ENCODE data around the gene PBRM1. TPM values are rescaled to one million over a fixed set of nuclear protein-coding genes. Genes with fewer than 3 reads are reported as not detected.

The PBRM1 gene
- total and polyA plus RNA-seq, 2 donors (not counting 3 experiments of a cell fraction or from before 2014, with no cell fraction given): 26.7 to 87.1 TPM

GRCh38 chr3:52683611-52684010 is 2.1 kb downstream of the PBRM1 start:
- Histone ChIP-seq H3K4me3 (replicated peaks in 1 of 3; ENCODE audit: insufficient read depth in 1 of 3, low read depth in 1 of 3, low read length in 3 of 3) (no peak overlapping the region), H3K9me3 (replicated peaks; ENCODE audit: control insufficient read depth, insufficient read depth, low read length) (no peaks in the 10 kb centered on the region), H3K27ac (ENCODE audit: insufficient read depth, low read depth, low read length) (no peak overlapping the region), H2AFZ (ENCODE audit: low read depth, low read length) (no peak overlapping the region), H3K4me1 (ENCODE audit: control insufficient read depth, extremely low read depth, insufficient read depth, low read length) (peaks cover 18% of the 10 kb centered on the region), H3K9me1 (replicated peaks; ENCODE audit: control insufficient read depth, extremely low read depth, insufficient read depth, low read length) (no peaks in the 10 kb centered on the region), H3K36me3 (ENCODE audit: control insufficient read depth in 2 of 2, extremely low read depth in 1 of 2, insufficient read depth in 2 of 2, low read length in 2 of 2) (peaks cover 12 to 20% of the 10 kb centered on the region in 2 experiments), H3K9ac (replicated peaks; ENCODE audit: extremely low read depth, insufficient read depth, low read length) (no peak overlapping the region), H3K4me2 (ENCODE audit: insufficient read depth, low read length) (peak overlapping the region; percentile 96), H3K27me3 (ENCODE audit: control insufficient read depth in 2 of 2, insufficient read depth in 2 of 2, low read length in 2 of 2) (no peaks in the 10 kb centered on the region), H4K20me1 (replicated peaks; ENCODE audit: control insufficient read depth, extremely low read depth, insufficient read depth, low read length) (peaks cover 2% of the 10 kb centered on the region), H3K79me2 (ENCODE audit: control insufficient read depth, insufficient read depth, low read length) (peaks cover 83% of the 10 kb centered on the region)
- dilution Hi-C loops (cut with MboI; ENCODE audit: extremely low pct_ligation_motif_present, low sequenced_read_pairs): no loop called here
- TF ChIP-seq JUN (IDR thresholded peaks at IDR 0.05; ENCODE audit: borderline replicate concordance, insufficient read depth, insufficient read length, low read depth): no peak
- no peak for TF ChIP-seq EZH2 (IDR thresholded peaks at IDR 0.05; ENCODE audit: borderline replicate concordance, low read depth, low read length, severe bottlenecking)
- no peak for TF ChIP-seq MYC (IDR thresholded peaks at IDR 0.05; ENCODE audit: low read depth, low read length)
- no peak for TF ChIP-seq GATA2 (IDR thresholded peaks at IDR 0.05; ENCODE audit: insufficient read depth, insufficient read length, low read depth, low read length)
- no TSS peak for BruUV-seq (replicated peaks)
- DNase-seq (ENCODE audit: low read depth, low spot score) (no peak), FAIRE-seq (no peak)
- POLR2A ChIA-PET: no interaction called here
- intact Hi-C loops (cut with micrococcal nuclease): loop anchor here (2.0 to 10.0 kb wide), 3 partner anchors 13 to 256 kb away; no protein-coding TSS in a partner anchor
- CTCF ChIA-PET: no interaction called here

DNA sequence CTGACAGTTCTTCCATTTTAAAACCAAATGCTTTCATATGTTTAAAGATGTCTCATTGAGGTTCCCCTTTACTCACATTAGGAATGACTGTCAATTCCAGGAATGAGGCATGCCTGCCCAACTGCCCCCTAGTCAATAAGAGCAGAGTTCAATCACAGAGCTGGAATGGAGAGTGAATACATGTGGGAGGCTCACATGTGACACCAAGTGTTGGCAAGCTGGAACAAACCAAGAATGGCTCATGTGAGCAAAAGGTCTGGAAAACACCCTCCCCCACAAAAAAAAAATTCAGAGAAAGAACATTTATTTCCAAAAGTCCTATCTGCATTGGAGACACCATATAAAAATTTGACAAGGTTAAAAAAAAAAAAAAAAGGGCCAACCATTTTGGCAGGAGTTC is 3.7 kb downstream of the PBRM1 start:
- peak; percentile 62 for DNase-seq (ENCODE audit: low read depth, low spot score)
- FAIRE-seq: peak; percentile 55
- TF ChIP-seq MYC (IDR thresholded peaks at IDR 0.05; ENCODE audit: low read depth, low read length): no peak
- Histone ChIP-seq H4K20me1 (replicated peaks; ENCODE audit: control insufficient read depth, extremely low read depth, insufficient read depth, low read length) (peaks cover 2% of the 10 kb centered on the region), H3K79me2 (ENCODE audit: control insufficient read depth, insufficient read depth, low read length) (peaks cover 67% of the 10 kb centered on the region), H3K9me1 (replicated peaks; ENCODE audit: control insufficient read depth, extremely low read depth, insufficient read depth, low read length) (no peaks in the 10 kb centered on the region), H3K27ac (ENCODE audit: insufficient read depth, low read depth, low read length) (no peak overlapping the region), H2AFZ (ENCODE audit: low read depth, low read length) (no peak overlapping the region), H3K4me1 (ENCODE audit: control insufficient read depth, extremely low read depth, insufficient read depth, low read length) (peaks cover 9% of the 10 kb centered on the region), H3K4me3 (replicated peaks in 1 of 3; ENCODE audit: insufficient read depth in 1 of 3, low read depth in 1 of 3, low read length in 3 of 3) (no peak overlapping the region), H3K27me3 (ENCODE audit: control insufficient read depth in 2 of 2, insufficient read depth in 2 of 2, low read length in 2 of 2) (no peaks in the 10 kb centered on the region), H3K36me3 (ENCODE audit: control insufficient read depth in 2 of 2, extremely low read depth in 1 of 2, insufficient read depth in 2 of 2, low read length in 2 of 2) (peaks cover 13 to 17% of the 10 kb centered on the region in 2 experiments), H3K9me3 (replicated peaks; ENCODE audit: control insufficient read depth, insufficient read depth, low read length) (no peaks in the 10 kb centered on the region), H3K9ac (replicated peaks; ENCODE audit: extremely low read depth, insufficient read depth, low read length) (no peak overlapping the region), H3K4me2 (ENCODE audit: insufficient read depth, low read length) (no peak overlapping the region)
- dilution Hi-C loops (cut with MboI; ENCODE audit: extremely low pct_ligation_motif_present, low sequenced_read_pairs) (no loop called here), intact Hi-C loops (cut with micrococcal nuclease) (loop anchor here (5.0 to 10.0 kb wide), 2 partner anchors 207 to 255 kb away; no protein-coding TSS in a partner anchor)
- no TSS peak for BruUV-seq (replicated peaks)
- ChIA-PET POLR2A (no interaction called here), CTCF (interaction anchor here (0.7 to 1.4 kb wide), 4 partner anchors 11 to 270 kb away, joined by 3 read pairs; no protein-coding TSS in a partner anchor)
